HEK293 (cell line): ENCODE results near the gene MTLN.

ENCODE experiments used
- CTCF ChIA-PET: fragments of 350-600 bp; formaldehyde crosslinking; extraction: SDS; loops from one replicate; lab custom pipeline; 2021; ENCODE audit warnings: antibody characterized with exemption; lab: Yijun Ruan, JAX
- POLR2A ChIA-PET: fragments of 300-600 bp; formaldehyde crosslinking; extraction: SDS; loops from one replicate; lab custom pipeline; 2020; ENCODE audit warnings: antibody characterized with exemption, inconsistent platforms; lab: Yijun Ruan, JAX
- H3K27ac ChIP-seq: fragments of 200-500 bp; sonication (Bioruptor generic); 2 replicates; pipeline ENCODE4 v1.5.1; 2014; ENCODE audit warnings: low read depth, low read length, control low read depth, inconsistent platforms; ENCODE audit errors: extremely low read depth
- H3K36me3 ChIP-seq, 2 experiments: fragments of 200-500 bp in 1 of 2; sonication (Bioruptor generic) in 1 of 2; 1 replicate in 1 of 2; 2 replicates in 1 of 2; pipeline ENCODE4 v1.5.1; 2014 to 2017; ENCODE audit warnings: inconsistent platforms in 2 of 2, low read length in 2 of 2; ENCODE audit not compliant: control insufficient read depth in 2 of 2, insufficient read depth in 1 of 2
- H3K4me1 ChIP-seq: fragments of 200-500 bp; sonication (Bioruptor generic); 2 replicates; pipeline ENCODE4 v1.5.1; 2014; ENCODE audit warnings: mild to moderate bottlenecking, low read length, inconsistent platforms; ENCODE audit not compliant: control insufficient read depth, insufficient read depth
- H3K4me3 ChIP-seq: 2 replicates; pipeline ENCODE4 v1.5.1; 2011; ENCODE audit warnings: low read depth, mild to moderate bottlenecking, control low read depth, low read length, moderate library complexity
- H3K9me3 ChIP-seq: fragments of 200-500 bp; sonication (Bioruptor generic); 2 replicates; pipeline ENCODE4 v1.5.1; 2014; ENCODE audit warnings: low read depth, low read length, inconsistent platforms; ENCODE audit not compliant: control insufficient read depth, insufficient read depth
- BCL11B ChIP-seq: fragments of 450-650 bp; formaldehyde crosslinking; IDR thresholded peaks from 2 replicates; pipeline ENCODE4 v1.5.1; 2016; ENCODE audit warnings: low read depth, missing biosample characterization, missing genetic modification characterization
- GFI1B ChIP-seq: fragments of 450-650 bp; formaldehyde crosslinking; IDR thresholded peaks from 2 replicates; pipeline ENCODE4 v1.5.1; 2016; ENCODE audit warnings: missing biosample characterization, missing genetic modification characterization
- KLF8 ChIP-seq: fragments of 450-650 bp; formaldehyde crosslinking; IDR thresholded peaks from 2 replicates; pipeline ENCODE4 v1.5.1; 2016; ENCODE audit warnings: missing biosample characterization, missing genetic modification characterization
- OSR2 ChIP-seq: fragments of 450-650 bp; formaldehyde crosslinking; IDR thresholded peaks from 2 replicates; pipeline ENCODE4 v1.5.1; 2016; ENCODE audit warnings: missing biosample characterization, missing genetic modification characterization
- SETDB1 ChIP-seq: IDR thresholded peaks from one replicate; pipeline ENCODE4 v1.6.1; 2017; ENCODE audit warnings: mild to moderate bottlenecking, low read length, moderate library complexity, mixed read lengths; ENCODE audit not compliant: insufficient read length
- TCF7L2 ChIP-seq: IDR thresholded peaks from 2 replicates; pipeline ENCODE4 v1.6.1; 2011; ENCODE audit warnings: low read depth, mild to moderate bottlenecking, inconsistent platforms, low read length, moderate library complexity, borderline replicate concordance
- ZBTB1 ChIP-seq: fragments of 450-650 bp; formaldehyde crosslinking; IDR thresholded peaks from 2 replicates; pipeline ENCODE4 v1.5.1; 2016; ENCODE audit warnings: missing biosample characterization, missing genetic modification characterization
- ZBTB10 ChIP-seq: fragments of 450-650 bp; formaldehyde crosslinking; IDR thresholded peaks from 2 replicates; pipeline ENCODE4 v1.5.1; 2016; ENCODE audit warnings: missing biosample characterization, missing genetic modification characterization
- ZNF155 ChIP-seq: fragments of 450-650 bp; formaldehyde crosslinking; IDR thresholded peaks from 2 replicates; pipeline ENCODE4 v1.5.1; 2016; ENCODE audit warnings: missing biosample characterization, missing genetic modification characterization
- ZNF184 ChIP-seq: fragments of 450-650 bp; IDR thresholded peaks from 2 replicates; pipeline ENCODE4 v1.5.1; 2018; ENCODE audit warnings: missing biosample characterization, mild to moderate bottlenecking, missing genetic modification characterization
- ZNF239 ChIP-seq: fragments of 450-650 bp; formaldehyde crosslinking; IDR thresholded peaks from 2 replicates; pipeline ENCODE4 v1.5.1; 2016; ENCODE audit warnings: missing biosample characterization, missing genetic modification characterization
- ZNF266 ChIP-seq: fragments of 450-650 bp; formaldehyde crosslinking; IDR thresholded peaks from 2 replicates; pipeline ENCODE4 v1.5.1; 2016; ENCODE audit warnings: missing biosample characterization, missing genetic modification characterization, low read depth
- ZNF302 ChIP-seq: fragments of 450-650 bp; formaldehyde crosslinking; IDR thresholded peaks from 2 replicates; pipeline ENCODE4 v1.5.1; 2016; ENCODE audit warnings: missing biosample characterization, missing genetic modification characterization, low read depth
- ZNF426 ChIP-seq: fragments of 450-650 bp; formaldehyde crosslinking; IDR thresholded peaks from 2 replicates; pipeline ENCODE4 v1.5.1; 2017; ENCODE audit warnings: missing biosample characterization, missing genetic modification characterization, mild to moderate bottlenecking, inconsistent platforms, moderate library complexity
- ZNF433 ChIP-seq: fragments of 450-650 bp; formaldehyde crosslinking; IDR thresholded peaks from 2 replicates; pipeline ENCODE4 v1.5.1; 2016; ENCODE audit warnings: missing biosample characterization, missing genetic modification characterization, low read depth
- ZNF501 ChIP-seq: fragments of 450-650 bp; formaldehyde crosslinking; IDR thresholded peaks from 2 replicates; pipeline ENCODE4 v1.5.1; 2016; ENCODE audit warnings: missing biosample characterization, missing genetic modification characterization
- ZNF548 ChIP-seq: fragments of 450-650 bp; formaldehyde crosslinking; IDR thresholded peaks from 2 replicates; pipeline ENCODE4 v1.5.1; 2016; ENCODE audit warnings: missing biosample characterization, missing genetic modification characterization
- ZNF561 ChIP-seq: fragments of 450-650 bp; IDR thresholded peaks from 2 replicates; pipeline ENCODE4 v1.5.1; 2018; ENCODE audit warnings: missing biosample characterization, missing genetic modification characterization, borderline replicate concordance
- ZNF654 ChIP-seq: fragments of 450-650 bp; formaldehyde crosslinking; IDR thresholded peaks from 2 replicates; pipeline ENCODE4 v1.5.1; 2016; ENCODE audit warnings: low read depth, missing biosample characterization, missing genetic modification characterization
- ZNF670 ChIP-seq: fragments of 450-650 bp; formaldehyde crosslinking; IDR thresholded peaks from 2 replicates; pipeline ENCODE4 v1.5.1; 2016; ENCODE audit warnings: missing biosample characterization, missing genetic modification characterization, low read depth
- ZNF707 ChIP-seq: fragments of 450-650 bp; formaldehyde crosslinking; IDR thresholded peaks from 2 replicates; pipeline ENCODE4 v1.5.1; 2016; ENCODE audit warnings: missing biosample characterization, missing genetic modification characterization
- ZNF777 ChIP-seq: fragments of 450-650 bp; formaldehyde crosslinking; IDR thresholded peaks from 2 replicates; pipeline ENCODE4 v1.5.1; 2017; ENCODE audit warnings: missing biosample characterization, missing genetic modification characterization, borderline replicate concordance
- TF ChIP-seq, protein P1 (sequence below): fragments of 450-650 bp; formaldehyde crosslinking; IDR thresholded peaks from 2 replicates; pipeline ENCODE4 v1.5.1; 2016; ENCODE audit warnings: missing biosample characterization, missing genetic modification characterization
- TF ChIP-seq, protein P2 (sequence below): fragments of 450-650 bp; formaldehyde crosslinking; IDR thresholded peaks from 2 replicates; pipeline ENCODE4 v1.5.1; 2016; ENCODE audit warnings: missing biosample characterization, missing genetic modification characterization

MTLN gene

DNA sequence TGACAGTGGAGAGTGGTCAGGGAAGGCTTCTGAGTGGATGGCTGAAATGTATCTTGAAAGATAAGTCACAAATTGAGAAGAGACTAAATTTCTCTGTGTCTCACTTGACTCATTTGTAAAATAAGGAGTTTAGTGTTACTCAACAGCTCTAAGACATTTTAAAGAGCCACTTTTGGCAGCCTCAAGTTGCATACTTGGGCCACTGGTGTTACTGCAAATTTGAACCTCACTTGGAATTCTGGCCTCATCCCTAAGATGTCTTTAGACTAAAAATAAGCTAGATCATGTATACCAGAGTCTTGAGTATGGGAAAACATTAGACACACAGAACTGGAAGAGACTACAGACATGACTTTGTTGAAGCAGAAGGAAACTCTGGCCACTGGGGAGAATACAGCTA lies 4.5 kb upstream of the MTLN start:
- POLR2A ChIA-PET: no interaction called here
- Histone ChIP-seq H3K4me1 (no peaks in the 10 kb centered on the region), H3K36me3 (no peaks in the 10 kb centered on the region), H3K4me3 (no peak overlapping the region), H3K9me3 (no peaks in the 10 kb centered on the region), H3K27ac (no peak overlapping the region)
- CTCF ChIA-PET: interaction anchor here (0.9 kb wide), 1 partner anchor 9 kb away, joined by 3 read pairs; no protein-coding TSS in a partner anchor
- TF ChIP-seq ZNF184 (tag by site-specific recombination) (no peak), ZBTB1 (tag by site-specific recombination) (no peak), ZNF548 (tag by site-specific recombination) (no peak), ZNF670 (tag by site-specific recombination) (no peak)

GRCh38 chr2:110216199-110216598 lies 3.9 kb upstream of the MTLN start:
- Histone ChIP-seq H3K36me3 (peaks cover 0 to under 1% of the 10 kb centered on the region in 2 experiments; a peak in 1 of 3 replicates), H3K4me3 (no peak overlapping the region), H3K27ac (no peak overlapping the region), H3K9me3 (no peaks in the 10 kb centered on the region), H3K4me1 (no peaks in the 10 kb centered on the region)
- TF ChIP-seq ZNF302 (tag by site-specific recombination): no peak
- TF ChIP-seq TCF7L2: no peak
- no peak for TF ChIP-seq GFI1B
- no peak for TF ChIP-seq ZNF707 (tag by site-specific recombination)
- TF ChIP-seq, protein P1, sequence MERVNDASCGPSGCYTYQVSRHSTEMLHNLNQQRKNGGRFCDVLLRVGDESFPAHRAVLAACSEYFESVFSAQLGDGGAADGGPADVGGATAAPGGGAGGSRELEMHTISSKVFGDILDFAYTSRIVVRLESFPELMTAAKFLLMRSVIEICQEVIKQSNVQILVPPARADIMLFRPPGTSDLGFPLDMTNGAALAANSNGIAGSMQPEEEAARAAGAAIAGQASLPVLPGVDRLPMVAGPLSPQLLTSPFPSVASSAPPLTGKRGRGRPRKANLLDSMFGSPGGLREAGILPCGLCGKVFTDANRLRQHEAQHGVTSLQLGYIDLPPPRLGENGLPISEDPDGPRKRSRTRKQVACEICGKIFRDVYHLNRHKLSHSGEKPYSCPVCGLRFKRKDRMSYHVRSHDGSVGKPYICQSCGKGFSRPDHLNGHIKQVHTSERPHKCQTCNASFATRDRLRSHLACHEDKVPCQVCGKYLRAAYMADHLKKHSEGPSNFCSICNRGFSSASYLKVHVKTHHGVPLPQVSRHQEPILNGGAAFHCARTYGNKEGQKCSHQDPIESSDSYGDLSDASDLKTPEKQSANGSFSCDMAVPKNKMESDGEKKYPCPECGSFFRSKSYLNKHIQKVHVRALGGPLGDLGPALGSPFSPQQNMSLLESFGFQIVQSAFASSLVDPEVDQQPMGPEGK (tag by site-specific recombination): no peak
- no peak for TF ChIP-seq ZNF433 (tag by site-specific recombination)
- TF ChIP-seq BCL11B (tag by site-specific recombination): no peak
- no peak for TF ChIP-seq ZNF777 (tag by site-specific recombination)
- TF ChIP-seq ZNF561 (tag by site-specific recombination): no peak
- no peak for TF ChIP-seq ZBTB10 (tag by site-specific recombination)
- TF ChIP-seq OSR2 (tag by site-specific recombination): no peak
- no peak for TF ChIP-seq ZNF239
- no peak for TF ChIP-seq KLF8
- TF ChIP-seq ZNF501 (tag by site-specific recombination): no peak
- TF ChIP-seq, protein P2, sequence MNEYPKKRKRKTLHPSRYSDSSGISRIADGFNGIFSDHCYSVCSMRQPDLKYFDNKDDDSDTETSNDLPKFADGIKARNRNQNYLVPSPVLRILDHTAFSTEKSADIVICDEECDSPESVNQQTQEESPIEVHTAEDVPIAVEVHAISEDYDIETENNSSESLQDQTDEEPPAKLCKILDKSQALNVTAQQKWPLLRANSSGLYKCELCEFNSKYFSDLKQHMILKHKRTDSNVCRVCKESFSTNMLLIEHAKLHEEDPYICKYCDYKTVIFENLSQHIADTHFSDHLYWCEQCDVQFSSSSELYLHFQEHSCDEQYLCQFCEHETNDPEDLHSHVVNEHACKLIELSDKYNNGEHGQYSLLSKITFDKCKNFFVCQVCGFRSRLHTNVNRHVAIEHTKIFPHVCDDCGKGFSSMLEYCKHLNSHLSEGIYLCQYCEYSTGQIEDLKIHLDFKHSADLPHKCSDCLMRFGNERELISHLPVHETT (tag by site-specific recombination): no peak
- TF ChIP-seq ZNF654 (tag by site-specific recombination): no peak
- no peak for TF ChIP-seq SETDB1
- no peak for TF ChIP-seq ZNF426 (tag by site-specific recombination)
- no peak for TF ChIP-seq ZNF155 (tag by site-specific recombination)
- no peak for TF ChIP-seq ZNF266 (tag by site-specific recombination)
- POLR2A ChIA-PET: no interaction called here
- CTCF ChIA-PET: no interaction called here
